ENCODE data around the gene AHSP.
"Not testable (repeated sequence)": the region's sequence is repeated elsewhere in the genome, so short reads cannot be mapped to it uniquely, and the experiment has no call there.

AHSP gene

DNA sequence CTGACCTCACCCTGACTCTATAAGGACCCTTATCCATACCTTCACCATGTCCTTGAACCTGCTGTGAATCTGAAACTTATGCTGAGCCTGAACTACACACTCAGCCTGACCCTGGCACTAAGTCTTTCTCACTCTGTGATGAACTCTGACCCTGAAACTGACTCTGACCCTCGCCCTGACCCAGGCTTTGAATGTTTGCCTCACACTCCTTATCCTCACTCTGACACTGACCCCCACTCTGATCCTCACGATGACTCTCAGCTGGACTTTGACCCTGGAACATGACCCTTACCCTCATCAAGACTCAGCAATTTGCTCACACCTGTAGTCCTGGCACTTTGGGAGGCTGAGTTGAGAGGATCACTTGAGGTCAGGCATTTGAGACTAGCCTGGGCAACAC is 4.4 kb downstream of the AHSP start:
- no peak for DNase-seq

GRCh38 chr16:31532896-31533295 is 5.2 kb downstream of the AHSP start:
- DNase-seq = no peak

DNA sequence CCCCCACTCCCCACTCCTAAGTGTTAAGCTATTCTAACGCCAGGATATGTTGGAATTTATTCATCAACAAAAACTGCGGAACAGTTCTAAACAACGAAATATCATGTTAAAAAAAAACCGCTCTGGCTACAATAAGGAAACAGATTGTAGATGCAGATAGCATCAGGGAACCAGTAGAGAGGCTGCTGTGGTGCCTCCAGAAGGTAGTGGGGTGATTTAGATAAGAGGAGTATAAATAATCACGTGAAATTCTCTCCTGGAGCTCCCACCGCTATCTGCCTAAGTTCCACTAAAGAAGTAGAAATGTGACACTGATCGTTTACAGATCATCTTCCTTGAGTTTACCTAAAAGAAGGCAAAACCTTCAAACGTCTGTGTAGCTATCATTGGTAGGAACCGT is 8.0 kb downstream of the AHSP start:
- no peak for DNase-seq

DNA sequence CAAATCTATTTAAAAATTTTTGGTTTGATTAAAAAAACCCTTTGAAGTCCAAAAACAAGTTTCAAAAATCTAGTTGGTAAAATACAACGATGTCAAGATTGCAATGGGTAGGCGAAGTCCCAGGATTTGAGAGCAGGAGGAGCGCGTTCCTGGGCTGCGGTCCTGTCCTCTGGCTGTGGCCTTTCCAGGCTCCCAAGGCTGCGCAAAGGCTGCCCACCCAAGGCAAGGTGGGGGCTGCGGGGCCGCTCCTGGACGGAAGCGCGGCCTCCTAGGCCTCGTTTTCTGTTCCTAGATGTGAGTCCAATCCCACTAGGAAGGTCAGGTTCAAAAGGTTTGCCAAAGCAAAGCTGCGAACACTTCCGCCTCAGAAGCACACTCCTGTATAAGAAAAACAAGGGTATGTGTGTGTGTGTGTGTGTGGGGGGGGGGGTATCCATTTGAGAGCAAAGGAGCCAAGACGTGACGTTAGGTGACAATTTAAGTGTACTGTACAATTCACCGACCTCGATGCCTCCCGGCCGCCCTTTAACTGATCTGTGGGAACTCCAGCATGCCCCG is 9.2 kb downstream of the AHSP start:
- no peak for DNase-seq

DNA sequence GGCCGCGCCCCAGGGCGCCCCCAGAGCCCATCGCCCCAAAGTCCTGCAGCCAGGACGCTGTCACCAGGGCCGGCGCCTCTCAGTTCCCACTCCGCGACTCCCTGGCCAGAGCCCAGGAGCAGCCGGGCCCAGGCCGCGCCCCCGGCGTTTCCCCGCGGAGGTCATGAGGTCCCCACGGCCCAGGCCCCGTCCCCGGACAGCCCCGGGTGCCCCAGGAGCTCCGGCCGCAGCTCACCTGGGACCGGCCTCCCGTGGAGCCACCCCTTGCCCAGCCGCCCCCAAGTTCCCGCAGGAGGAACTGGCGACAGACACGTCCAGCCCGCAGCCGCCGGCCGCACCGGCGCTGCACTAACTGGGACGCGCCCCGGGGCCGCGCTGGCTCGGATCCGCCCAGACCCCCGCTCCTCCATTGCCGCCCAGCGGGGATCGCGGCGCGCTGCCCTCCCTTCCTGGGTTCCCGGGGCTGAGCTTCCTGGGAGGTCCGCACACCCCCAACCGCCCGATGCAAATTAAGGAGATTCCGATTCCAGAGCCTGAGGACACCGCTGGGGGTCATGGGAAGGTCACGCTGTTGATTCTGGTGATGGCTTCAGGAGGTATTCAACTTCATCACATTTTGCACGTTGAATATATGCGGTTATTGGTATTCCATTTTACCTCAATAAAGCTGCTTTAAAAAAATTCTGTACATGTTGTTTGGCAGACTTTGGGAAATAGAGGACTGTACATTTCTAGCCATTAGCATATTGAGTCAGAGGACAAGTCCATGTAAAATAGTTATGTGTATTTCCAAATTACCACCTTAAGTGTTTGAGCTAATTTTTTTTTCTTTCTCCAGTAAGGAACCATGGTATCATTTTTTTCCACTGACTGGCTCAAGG is 9.9 kb downstream of the AHSP start:
- peak; percentile 3 for DNase-seq

GRCh38 chr16:31538243-31538598 is 10.5 kb downstream of the AHSP start:
- not testable (repeated sequence) for DNase-seq

DNA sequence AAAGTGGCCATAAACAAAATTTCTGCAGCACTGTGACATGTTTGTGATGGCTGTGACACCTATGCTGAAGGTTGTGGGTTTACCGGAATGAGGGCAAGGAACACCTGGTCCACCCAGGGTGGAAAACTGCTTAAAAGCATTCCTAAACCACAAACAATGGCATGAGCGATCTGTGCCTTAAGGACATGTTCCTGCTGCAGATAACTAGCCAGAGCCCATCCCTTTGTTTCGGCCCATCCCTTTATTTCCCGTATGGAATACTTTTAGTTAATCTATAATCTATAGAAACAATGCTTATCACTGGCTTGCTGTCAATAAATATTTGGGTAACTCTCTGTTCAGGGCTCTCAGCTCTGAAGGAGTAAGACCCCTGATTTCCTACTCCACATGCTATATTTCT is 12.1 kb downstream of the AHSP start:
- not testable (repeated sequence) for DNase-seq

- DNase-seq = no peak
These were observed 15.1 kb downstream of the AHSP start for GRCh38 chr16:31542763-31543162.

- no peak for DNase-seq
These were observed 33.9 kb downstream of the AHSP start for GRCh38 chr16:31561426-31562233.

GRCh38 chr16:31568577-31569359 is 41.1 kb downstream of the AHSP start:
- DNase-seq = peak; percentile 10

GRCh38 chr16:31569360-31569717 is 41.6 kb downstream of the AHSP start:
- peak; percentile 1 for DNase-seq

DNA sequence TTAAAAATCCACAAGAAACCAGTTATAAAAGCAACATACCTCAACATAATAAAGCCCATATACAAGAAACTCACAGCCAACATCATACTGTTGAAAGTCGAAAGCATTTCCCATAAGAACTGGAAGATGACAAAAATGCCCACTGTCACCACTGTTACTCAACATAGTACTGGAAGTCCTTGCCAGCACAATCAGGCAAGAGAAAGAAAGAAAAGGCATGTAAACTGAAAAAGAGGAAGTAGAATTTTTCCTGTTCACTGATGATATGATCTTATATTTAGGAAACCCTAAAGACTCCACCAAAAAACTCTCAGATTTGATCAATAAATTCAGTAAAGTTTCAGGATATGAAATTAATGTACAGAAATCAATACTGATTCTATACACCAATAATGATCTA is 45.1 kb downstream of the AHSP start:
- no peak for DNase-seq

GRCh38 chr16:31574159-31574558 is 46.5 kb downstream of the AHSP start:
- DNase-seq = not testable (repeated sequence)

- DNase-seq = no peak
These were observed 49.7 kb downstream of the AHSP start for GRCh38 chr16:31577411-31577810.

Measured in NCI-H1092 treated with DMSO at 0.1 percent for 48 hours (cell line).